Measurements from ENCODE around the gene TMEM252. TPM values are rescaled to one million over a fixed set of nuclear protein-coding genes. Genes with fewer than 3 reads are reported as not detected.
A peak's percentile ranks its signal among the peaks of the same experiment; 100 is the strongest.

The TMEM252 gene
- total RNA-seq, 4 donors from 2014 or later: not detected

DNA sequence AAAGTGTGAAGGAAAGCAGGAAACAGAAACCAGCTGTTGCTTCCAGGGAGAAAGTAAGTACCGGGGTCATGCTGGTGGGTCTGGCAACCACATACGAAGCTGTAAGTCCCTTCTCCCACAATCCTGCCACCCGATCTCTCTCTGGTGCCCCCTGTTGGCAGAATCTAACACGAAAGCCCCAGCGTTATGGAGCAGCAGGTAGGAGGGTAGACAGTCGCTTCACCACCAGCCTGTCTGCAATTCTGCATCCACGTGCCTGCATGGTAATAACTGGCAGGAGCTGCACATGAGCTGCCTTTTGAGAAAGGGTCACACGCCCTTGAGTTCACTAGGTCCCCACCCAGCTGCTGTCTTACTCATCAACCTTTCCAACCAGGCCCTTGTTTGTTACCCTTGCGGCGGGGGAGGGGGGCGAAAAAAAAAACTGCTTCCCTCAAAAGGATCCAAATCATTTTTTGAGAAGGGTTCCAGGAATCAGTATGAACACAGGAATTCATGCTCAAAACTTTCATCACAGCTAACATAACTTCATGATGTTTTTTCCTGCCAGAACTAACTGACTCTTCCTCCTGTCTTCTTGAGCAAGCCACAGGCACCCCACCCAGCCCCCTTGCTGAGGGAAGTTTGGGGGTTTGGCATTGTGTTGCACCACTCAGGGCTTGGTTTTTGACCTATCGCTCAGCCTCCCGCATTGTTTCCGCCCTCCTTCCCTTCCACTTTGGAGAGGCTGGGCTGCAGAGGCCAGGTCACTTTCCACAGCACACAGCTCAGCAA, 19.6 kb upstream of the TMEM252 start:
- Histone ChIP-seq H3K36me3 (no peaks in the 10 kb centered on the region), H3K9me3 (no peaks in the 10 kb centered on the region), H3K27me3 (no peaks in the 10 kb centered on the region), H3K4me3 (no peak overlapping the region), H3K27ac (peak overlapping the region in 2 of 4 donors; percentile 12 to 18), H3K4me1 (peaks cover 0 to 13% (median 5%) of the 10 kb centered on the region in 4 donors)
- TF ChIP-seq EP300 (IDR thresholded peaks at IDR 0.05) (peak in 1 of 2 donors; percentile 45), POLR2A (IDR thresholded peaks at IDR 0.05) (no peak)
- TF ChIP-seq, protein P1, sequence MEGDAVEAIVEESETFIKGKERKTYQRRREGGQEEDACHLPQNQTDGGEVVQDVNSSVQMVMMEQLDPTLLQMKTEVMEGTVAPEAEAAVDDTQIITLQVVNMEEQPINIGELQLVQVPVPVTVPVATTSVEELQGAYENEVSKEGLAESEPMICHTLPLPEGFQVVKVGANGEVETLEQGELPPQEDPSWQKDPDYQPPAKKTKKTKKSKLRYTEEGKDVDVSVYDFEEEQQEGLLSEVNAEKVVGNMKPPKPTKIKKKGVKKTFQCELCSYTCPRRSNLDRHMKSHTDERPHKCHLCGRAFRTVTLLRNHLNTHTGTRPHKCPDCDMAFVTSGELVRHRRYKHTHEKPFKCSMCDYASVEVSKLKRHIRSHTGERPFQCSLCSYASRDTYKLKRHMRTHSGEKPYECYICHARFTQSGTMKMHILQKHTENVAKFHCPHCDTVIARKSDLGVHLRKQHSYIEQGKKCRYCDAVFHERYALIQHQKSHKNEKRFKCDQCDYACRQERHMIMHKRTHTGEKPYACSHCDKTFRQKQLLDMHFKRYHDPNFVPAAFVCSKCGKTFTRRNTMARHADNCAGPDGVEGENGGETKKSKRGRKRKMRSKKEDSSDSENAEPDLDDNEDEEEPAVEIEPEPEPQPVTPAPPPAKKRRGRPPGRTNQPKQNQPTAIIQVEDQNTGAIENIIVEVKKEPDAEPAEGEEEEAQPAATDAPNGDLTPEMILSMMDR (IDR thresholded peaks at IDR 0.05): peak; percentile 16 to 30 (median 21)
- WGBS, 2 donors: 42 to 44% methylated on average over 14 of the region's 14 CpGs
- DNase-seq (ENCODE audit: low spot score in 2 of 2): peak; percentile 31 to 50

DNA sequence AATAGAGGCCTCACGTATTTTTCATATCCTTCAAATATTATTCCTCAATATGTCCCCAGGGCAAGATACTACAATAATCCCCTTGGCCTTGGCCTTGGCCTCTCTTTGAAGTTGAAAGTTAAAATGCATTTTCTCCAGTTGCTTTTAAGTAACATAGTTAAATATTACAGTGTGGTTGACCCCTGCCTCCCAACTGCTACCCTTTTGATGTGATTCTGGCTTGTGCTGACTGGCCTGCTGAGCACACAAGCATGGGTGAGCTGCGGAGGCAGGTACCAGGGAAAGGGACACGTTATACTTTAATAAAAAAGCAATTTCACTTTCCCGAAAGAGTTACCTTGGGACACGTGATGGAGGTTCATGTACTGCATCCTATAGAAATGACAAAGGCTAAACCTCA, 17.9 kb upstream of the TMEM252 start:
- WGBS, 2 donors: 81 to 90% methylated on average over 5 of the region's 5 CpGs
- H3K4me1 ChIP-seq: peaks cover 0 to 13% (median 5%) of the 10 kb centered on the region in 4 donors
- no peak overlapping the region for H3K27ac ChIP-seq
- no peaks in the 10 kb centered on the region for H3K27me3 ChIP-seq
- DNase-seq (ENCODE audit: low spot score in 2 of 2): no peak
- no peak overlapping the region for H3K4me3 ChIP-seq
- H3K9me3 ChIP-seq: no peaks in the 10 kb centered on the region
- no peaks in the 10 kb centered on the region for H3K36me3 ChIP-seq
- TF ChIP-seq, protein P1 (IDR thresholded peaks at IDR 0.05): no peak
- no peak for TF ChIP-seq EP300 (IDR thresholded peaks at IDR 0.05)
- no peak for TF ChIP-seq POLR2A (IDR thresholded peaks at IDR 0.05)

DNA sequence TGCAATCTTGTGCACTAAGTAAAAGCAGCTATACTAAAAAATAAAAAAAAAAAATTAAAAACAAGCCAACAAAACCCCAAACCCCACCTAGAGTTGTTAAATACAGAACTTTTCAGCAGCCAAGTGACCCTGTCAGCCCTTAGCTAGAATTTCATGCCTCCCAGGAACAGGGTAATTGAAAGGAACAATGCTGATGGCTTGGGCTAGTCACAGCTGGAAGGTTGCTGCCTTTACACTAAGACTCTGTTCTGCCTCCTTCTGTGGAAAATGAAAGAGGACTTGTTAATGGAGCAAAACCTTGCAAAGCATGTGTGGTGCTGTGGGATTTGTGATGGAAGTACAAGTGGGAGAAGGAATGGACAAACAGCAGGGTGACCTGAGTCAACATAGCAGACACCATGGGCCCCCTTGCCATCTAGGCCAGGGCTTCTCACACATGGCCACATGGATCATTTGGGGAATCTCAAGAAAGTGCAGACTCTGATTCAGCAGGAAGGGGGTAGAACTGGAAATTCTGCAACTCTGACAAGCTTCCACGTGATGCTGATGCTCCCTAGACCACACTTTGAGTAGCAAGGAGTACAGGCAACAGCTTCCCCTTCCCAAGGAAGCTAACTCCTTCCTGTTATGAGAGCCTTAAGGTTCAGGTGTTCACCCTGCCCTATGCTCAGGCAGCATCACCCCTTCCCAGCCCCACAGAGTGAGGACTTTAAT, 14.9 kb upstream of the TMEM252 start:
- peaks cover 0 to 10% (median 4%) of the 10 kb centered on the region in 4 donors for H3K4me1 ChIP-seq
- no peaks in the 10 kb centered on the region for H3K27me3 ChIP-seq
- no peak overlapping the region for H3K27ac ChIP-seq
- no peaks in the 10 kb centered on the region for H3K9me3 ChIP-seq
- no peak overlapping the region for H3K4me3 ChIP-seq
- TF ChIP-seq, protein P1 (IDR thresholded peaks at IDR 0.05): no peak
- TF ChIP-seq POLR2A (IDR thresholded peaks at IDR 0.05) (no peak), EP300 (IDR thresholded peaks at IDR 0.05) (no peak)
- H3K36me3 ChIP-seq: no peaks in the 10 kb centered on the region
- WGBS, 2 donors: 36 to 43% methylated on average over 1 of the region's 1 CpG
- no peak for DNase-seq (ENCODE audit: low spot score in 2 of 2)

DNA sequence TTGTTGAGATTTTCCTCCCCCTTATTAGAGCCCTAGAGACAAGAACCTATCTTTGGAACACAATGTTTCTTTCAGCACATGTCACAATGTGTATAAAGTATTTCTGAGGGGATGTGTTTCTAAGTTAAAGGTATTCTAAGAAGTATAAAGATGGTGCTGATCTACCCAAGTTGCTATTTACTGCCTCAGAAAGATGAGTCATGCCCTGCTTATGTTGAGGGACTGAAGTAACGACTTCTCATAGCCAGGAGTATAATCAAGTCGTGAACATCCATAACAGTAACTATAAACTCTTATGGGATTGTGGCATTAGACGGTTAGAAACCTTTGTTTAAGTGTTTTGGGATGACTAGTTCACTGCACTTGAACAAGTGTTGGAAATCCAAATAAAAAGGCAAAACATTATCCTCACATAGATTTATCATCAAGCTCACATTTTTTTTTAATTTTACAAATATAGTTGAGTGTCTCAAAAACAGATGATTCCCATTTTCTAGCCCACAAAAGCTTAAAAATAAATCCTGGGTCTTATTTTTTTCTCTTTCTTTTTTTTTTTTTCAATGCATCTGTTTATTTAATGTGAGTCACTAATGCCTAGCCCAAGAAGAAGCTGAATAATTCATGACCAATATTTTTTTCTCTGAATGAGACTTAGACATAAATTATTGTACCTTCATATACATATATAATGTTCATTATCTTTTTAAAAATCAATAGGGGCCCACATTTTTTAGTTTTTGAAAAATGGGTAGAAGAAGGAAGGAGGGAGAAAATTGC, 12.2 kb upstream of the TMEM252 start:
- no peak for DNase-seq (ENCODE audit: low spot score in 2 of 2)
- H3K27me3 ChIP-seq: no peaks in the 10 kb centered on the region
- no peak overlapping the region for H3K4me3 ChIP-seq
- WGBS, 2 donors: 39 to 42% methylated on average over 3 of the region's 3 CpGs
- no peak overlapping the region for H3K27ac ChIP-seq
- no peaks in the 10 kb centered on the region for H3K36me3 ChIP-seq
- no peaks in the 10 kb centered on the region for H3K4me1 ChIP-seq
- no peak for TF ChIP-seq POLR2A (IDR thresholded peaks at IDR 0.05)
- no peak for TF ChIP-seq EP300 (IDR thresholded peaks at IDR 0.05)
- TF ChIP-seq, protein P1 (IDR thresholded peaks at IDR 0.05): no peak
- no peaks in the 10 kb centered on the region for H3K9me3 ChIP-seq

All from tibial nerve (tissue), 4 donors.